HG03342 (cell line): ENCODE measurements around the gene SAMSN1.
"Not testable (repeated sequence)": the region's sequence is repeated elsewhere in the genome, so short reads cannot be mapped to it uniquely, and the experiment has no call there.

Source experiments
- ATAC-seq: cut with Tn5 transposase; IDR thresholded peaks from one replicate; pipeline ENCODE4 v1.9.1; 2021; ENCODE audit warnings: mild to moderate bottlenecking, moderate library complexity; ENCODE audit not compliant: unreplicated experiment

The SAMSN1 gene

GRCh38 chr21:14531757-14532316 is 14.3 kb downstream of the SAMSN1 start:
- no peak for ATAC-seq

GRCh38 chr21:14530592-14530991 is 15.5 kb downstream of the SAMSN1 start:
- no peak for ATAC-seq

DNA sequence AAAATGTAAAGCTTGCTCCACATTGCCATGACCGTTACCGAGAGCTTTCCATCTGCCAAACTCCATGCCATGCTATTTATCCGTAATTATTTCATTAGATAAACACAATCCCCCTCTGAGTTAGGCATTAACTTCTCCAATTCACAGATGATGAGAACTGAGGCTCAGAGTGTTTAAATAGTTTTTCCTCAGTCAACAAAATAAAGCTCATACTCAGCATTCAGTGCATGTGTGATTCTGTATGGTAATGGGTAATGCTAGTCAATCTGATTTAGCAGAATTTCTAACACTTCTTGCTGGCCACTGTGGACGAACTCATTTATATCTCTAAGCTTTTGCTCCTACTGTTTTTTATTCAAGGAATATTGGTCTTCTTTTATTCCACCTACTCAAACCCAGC is 17.3 kb downstream of the SAMSN1 start:
- ATAC-seq = no peak

DNA sequence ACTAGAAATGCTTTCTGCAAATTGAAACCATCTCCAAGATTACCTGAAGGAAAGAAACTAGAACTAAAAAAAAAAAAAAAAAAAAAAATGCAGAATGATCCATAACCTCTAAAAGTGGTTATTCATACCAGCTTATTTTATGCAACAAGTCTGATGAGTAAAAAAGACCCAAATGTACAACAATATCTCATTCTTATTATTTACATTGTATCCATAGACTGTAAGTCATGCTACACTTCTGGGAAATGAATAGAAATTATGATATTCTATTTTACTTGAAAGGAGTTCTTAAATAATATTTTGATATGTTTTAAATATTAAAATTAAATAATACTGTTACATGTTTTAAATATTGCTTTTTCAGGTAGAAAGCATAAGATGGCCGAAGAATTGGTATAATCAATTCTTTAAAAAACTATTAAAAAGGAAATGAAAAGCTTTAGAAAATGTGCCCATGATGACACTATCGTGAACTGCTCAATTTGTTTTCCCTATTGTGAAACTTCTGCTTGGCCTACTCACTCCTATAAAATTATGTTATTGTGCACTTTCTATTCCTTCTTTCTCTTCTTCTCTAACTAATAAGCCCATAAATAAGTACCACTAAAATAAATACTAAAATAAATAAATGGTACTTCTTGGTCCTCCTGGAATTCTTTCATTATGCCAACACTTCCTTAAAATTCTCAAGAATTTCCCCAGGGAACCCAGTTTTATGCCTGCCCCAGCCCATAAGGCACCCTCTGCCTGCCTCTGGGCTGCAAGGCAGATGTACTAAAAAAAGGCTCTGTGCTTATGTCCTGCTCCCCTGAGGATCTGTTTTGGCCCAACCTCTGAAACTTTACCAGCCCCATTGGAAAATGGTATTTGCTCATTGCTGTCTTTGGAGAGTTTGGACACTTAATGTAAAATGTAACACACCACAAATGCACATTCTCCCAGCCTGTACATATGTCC is 18.1 kb downstream of the SAMSN1 start:
- ATAC-seq = no peak

DNA sequence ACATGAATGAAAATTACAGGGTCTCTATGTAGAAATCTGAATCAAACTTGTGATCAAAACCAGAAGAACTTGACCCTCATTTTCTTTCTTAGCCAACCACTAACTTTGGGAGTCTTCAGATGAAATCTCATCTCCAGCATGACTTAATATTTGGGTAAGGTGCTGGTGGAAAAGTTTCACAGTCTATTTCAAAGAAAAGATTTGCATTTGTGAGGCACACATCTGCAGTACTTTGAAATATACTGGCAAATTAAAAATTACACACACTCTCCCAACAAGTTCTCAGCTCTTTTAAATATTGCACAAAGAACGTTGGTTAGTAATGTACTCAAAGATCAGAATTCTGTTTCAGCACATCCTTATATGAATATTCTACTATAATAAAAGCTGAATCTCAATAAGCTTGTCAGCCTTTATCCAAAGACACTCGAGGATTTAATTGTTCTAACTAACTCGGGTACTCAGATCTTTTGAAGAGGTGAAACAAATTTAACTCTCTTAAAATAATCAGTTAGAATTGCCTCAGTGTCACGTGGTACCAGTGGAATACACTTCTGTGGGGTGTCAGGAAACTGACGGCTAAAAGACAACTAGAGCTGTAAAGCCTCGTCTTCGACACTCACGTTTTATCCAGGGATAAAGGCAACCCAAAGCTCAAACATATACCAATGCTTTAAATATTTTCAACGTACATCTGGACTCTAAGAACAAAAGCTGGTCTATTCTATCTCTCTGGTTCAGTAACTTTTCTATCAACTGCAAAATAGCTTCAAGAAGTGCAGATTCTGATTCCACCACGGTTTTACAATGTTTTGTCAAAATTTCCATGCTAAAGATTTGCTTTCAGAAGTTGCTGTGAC is 19.0 kb downstream of the SAMSN1 start:
- ATAC-seq = no peak

DNA sequence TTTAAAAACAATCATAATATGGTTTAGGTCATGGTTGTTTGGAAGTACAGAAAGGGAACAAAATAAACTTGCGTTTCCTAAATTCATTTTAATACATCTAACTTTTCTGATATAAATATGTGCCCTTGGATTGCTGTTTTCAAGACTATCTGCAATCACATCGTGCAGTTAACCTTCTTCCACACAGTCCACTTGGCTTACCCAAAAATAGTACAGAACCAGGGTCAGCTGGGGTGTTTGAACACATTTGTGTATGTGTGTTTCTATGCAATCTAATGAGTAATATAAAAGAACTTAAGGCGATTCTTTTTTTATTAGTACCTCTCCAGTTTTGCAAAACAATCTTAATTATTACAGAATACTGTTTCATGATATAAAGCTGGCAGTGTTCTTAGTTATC is 19.9 kb downstream of the SAMSN1 start:
- ATAC-seq = no peak

GRCh38 chr21:14523234-14523633 is 22.9 kb downstream of the SAMSN1 start:
- peak; percentile 75 for ATAC-seq

DNA sequence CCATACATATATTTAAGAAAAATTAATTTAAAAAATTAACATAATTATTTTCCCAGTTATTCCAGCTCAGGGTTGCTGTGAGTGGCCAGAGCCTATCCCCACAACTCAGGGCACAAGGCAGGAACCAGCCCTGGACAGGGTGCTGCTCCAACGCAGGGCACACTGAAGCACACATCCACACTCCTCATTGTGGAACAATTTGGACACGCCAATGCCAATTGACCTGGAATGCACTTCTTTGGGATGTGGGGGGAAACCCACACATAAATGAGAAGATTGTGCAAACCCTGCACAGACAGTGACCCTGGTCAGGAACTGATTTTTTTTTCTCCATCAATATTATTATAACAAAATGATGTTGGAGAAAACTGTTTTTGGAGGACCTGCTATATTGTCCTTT is 23.4 kb downstream of the SAMSN1 start:
- ATAC-seq = no peak

DNA sequence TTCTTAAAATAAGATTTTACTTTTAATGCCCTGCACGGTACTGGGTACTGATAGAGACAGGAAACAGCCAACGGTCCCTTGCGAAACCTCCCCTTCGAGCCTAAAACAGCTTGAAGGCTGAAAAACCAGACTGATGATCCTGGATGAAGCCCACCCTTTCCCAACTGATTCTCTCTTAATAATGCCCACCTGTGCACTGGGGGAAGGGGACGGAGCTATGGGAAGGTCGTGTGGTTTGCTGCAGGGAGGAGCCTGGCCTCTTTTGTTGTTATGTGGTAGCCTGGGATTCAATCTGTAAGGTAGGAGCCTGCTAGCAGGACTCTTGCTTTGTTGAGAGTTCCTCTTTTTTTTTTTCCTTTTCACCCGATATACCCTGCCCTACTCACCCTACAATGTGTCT is 25.6 kb downstream of the SAMSN1 start:
- no peak for ATAC-seq

GRCh38 chr21:14519000-14519399 is 27.1 kb downstream of the SAMSN1 start:
- no peak for ATAC-seq

DNA sequence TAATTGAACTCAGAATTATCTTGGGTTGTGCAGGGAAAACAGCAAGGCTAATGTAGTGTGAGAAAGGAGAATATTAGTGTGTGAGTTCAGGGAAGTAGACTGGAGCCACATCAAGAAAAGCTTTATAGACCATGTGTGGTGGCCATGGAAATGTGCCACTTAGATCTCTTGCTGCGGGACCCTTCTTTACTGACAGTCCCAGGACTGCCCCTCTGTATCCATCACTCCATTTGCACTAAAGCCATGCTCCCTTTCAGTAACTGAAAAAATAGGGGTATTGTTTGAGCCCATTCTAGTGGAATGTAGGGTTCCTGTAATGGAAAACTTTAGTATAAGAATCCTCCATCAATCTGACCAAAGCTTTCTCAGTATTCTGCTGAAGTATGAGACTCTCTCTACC is 32.3 kb downstream of the SAMSN1 start:
- ATAC-seq = no peak

DNA sequence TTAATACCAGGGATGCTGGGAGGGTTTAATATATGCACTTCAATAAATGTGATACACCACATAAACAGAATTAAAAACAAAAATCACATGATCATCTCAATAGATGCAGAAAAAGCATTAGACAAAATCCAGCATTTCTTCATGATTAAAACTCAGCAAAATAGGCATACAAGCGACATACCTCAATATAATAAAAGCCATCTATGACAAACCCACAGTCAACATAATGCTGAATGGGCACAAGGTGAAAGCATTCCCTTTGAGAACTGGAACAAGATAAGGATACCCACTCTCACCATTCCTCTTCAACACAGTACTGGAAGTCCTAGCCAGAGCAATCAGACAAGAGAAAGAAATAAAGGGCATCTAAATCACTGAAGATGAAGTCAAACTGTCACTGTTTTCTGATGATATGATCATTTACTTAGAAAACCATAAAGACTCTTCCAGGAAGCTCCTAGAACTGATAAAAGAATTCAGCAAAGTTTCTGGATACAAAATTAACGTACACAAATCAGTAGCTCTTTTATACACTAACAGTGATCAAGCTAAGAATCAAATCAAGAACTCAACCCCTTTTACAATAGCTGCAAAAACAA is 39.2 kb downstream of the SAMSN1 start:
- not testable (repeated sequence) for ATAC-seq

DNA sequence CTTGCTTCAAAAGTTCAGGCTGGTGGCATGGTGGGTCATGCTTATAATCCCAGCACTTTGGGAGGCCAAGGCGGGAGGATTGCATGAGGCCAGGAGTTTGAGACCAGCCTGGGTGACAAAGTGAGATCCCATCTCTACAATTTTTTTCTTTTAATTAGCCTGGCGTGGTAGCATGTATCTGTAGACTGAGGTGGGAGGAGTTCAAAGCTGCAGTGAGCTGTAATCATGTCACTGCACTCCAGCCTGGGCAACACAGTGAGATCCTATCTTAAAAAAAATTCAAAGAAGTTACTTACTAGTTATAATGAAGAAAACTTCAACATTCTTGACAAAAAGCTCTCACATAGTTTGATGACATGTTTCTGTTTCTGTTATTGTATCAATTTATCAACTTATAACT is 45.2 kb downstream of the SAMSN1 start:
- ATAC-seq = no peak

DNA sequence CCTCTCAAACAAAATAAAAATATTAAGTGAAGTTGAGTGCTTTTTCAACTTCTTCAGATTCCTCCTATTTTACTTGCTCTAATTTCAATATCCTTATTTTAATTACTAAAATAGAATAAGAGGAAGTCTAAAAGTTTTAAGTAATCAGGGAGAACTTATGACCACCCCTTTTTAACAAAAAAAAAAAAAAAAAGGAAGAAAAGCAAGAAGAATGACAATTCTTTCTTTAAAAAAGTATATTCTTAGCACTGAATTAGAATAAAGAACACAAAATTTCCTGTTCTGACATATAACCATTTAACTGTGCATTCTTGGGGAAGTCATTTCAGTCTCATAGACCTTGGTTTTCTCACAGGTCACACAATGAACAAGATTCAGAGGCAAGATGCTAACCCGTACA is 46.8 kb downstream of the SAMSN1 start:
- no peak for ATAC-seq

DNA sequence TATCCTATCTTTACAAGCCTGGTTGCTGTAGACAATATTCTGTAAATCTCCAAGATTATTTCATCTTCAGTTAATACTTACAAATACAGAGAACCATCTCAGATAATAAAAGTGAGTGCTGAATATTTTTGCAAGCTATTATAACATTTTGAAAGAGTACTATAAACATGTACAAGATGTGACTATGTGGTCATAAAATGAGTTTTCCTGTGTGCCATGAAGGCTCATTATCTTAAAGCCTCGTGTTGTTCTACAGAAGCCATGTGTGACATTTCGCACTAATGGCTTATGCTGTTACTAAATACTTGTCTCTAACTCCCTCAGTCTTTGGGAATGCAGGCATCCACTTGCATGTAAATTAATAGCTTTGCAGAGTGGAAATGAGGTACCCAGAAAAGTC is 48.3 kb downstream of the SAMSN1 start:
- no peak for ATAC-seq

DNA sequence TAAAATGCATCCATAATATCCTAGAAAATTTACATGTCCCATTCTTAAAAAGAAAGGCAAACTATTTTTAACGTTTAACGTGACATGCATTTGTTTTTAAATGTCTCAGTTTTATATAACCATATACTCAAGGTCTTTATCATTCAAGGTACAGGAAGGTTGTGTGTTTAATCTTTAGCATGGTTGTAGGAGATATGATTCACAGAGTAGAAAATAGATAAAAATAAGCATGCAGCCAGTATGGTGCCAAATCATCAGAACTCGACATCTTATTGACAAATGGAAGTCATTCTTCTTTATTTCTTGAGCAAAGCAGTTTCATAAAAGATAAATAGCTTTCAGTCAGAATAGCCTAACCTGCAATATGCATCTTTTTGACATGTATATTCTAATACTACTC is 51.0 kb downstream of the SAMSN1 start:
- ATAC-seq = no peak

DNA sequence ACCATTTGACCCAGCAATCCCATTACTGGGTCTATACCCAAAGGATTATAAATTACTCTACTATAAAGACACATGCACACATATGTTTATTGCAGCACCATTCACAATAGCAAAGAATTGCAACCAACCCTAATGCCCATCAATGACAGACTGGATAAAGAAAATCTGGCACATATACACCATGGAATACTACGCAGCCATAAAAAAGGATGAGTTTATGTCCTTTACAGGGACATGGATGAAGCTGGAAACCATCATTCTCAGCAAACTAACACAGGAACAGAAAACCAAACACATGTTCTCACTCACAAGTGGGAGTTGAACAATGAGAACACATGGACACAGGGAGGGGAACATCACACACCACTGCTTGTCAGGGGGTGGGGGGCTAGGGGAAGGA is 51.9 kb downstream of the SAMSN1 start:
- ATAC-seq = not testable (repeated sequence)

- no peak for ATAC-seq
Measured at GRCh38 chr21:14493731-14494130, 52.4 kb downstream of the SAMSN1 start.

DNA sequence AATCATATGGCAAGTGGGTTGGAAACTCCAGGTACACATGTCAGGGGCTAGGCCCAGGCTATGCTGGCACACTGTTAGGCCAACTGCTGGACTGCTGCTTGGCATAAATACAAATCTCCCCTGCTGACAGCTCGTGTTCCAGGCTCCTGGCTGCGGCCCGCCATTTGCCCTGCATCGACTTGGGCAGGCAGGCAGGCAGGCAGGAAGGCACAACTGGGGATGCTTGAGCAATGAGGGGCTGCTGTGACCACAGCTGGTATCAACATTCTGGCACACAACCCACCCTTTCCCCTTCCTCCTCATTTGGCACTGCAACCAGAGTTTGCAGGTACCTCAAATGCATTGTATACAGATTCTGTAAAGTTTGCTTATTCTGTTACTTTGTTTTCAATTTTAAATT is 53.2 kb downstream of the SAMSN1 start:
- no peak for ATAC-seq

- ATAC-seq = no peak
Measured at GRCh38 chr21:14491269-14491681, 54.8 kb downstream of the SAMSN1 start.

GRCh38 chr21:14488672-14489204 is 57.4 kb downstream of the SAMSN1 start:
- ATAC-seq = no peak
